ENCODE data around the gene RAB21.
"Not testable (repeated sequence)": the region's sequence is repeated elsewhere in the genome, so short reads cannot be mapped to it uniquely, and the experiment has no call there.

The RAB21 gene

GRCh38 chr12:71742998-71743397 lies 11.7 kb upstream of the RAB21 start:
- H3K9me3 Mint-ChIP-seq: no peaks in the 10 kb centered on the region
- no peaks in the 10 kb centered on the region for H3K36me3 Mint-ChIP-seq
- no peaks in the 10 kb centered on the region for H3K27me3 Mint-ChIP-seq
- no peak overlapping the region for H3K27ac Mint-ChIP-seq
- H3K4me1 Mint-ChIP-seq: no peaks in the 10 kb centered on the region
- no peak overlapping the region for H3K4me3 Mint-ChIP-seq

- Mint-ChIP-seq H3K4me1 (no peaks in the 10 kb centered on the region), H3K9me3 (no peaks in the 10 kb centered on the region), H3K4me3 (no peak overlapping the region), H3K27ac (no peak overlapping the region), H3K36me3 (no peaks in the 10 kb centered on the region), H3K27me3 (peaks cover 1% of the 10 kb centered on the region)
Observed at GRCh38 chr12:71744522-71745300, 10.0 kb upstream of the RAB21 start.

GRCh38 chr12:71746974-71747611 lies 7.6 kb upstream of the RAB21 start:
- H3K27me3 Mint-ChIP-seq: peaks cover 4% of the 10 kb centered on the region
- H3K36me3 Mint-ChIP-seq: no peaks in the 10 kb centered on the region
- no peaks in the 10 kb centered on the region for H3K9me3 Mint-ChIP-seq
- no peaks in the 10 kb centered on the region for H3K4me1 Mint-ChIP-seq
- no peak overlapping the region for H3K27ac Mint-ChIP-seq
- no peak overlapping the region for H3K4me3 Mint-ChIP-seq

GRCh38 chr12:71748081-71748850 lies 6.4 kb upstream of the RAB21 start:
- no peaks in the 10 kb centered on the region for H3K9me3 Mint-ChIP-seq

GRCh38 chr12:71749666-71750065 lies 5.0 kb upstream of the RAB21 start:
- Mint-ChIP-seq H3K27me3 (peaks cover 4% of the 10 kb centered on the region), H3K4me1 (peaks cover 8% of the 10 kb centered on the region), H3K27ac (no peak overlapping the region), H3K36me3 (no peaks in the 10 kb centered on the region), H3K4me3 (no peak overlapping the region), H3K9me3 (no peaks in the 10 kb centered on the region)

More at GRCh38 chr12:71748081-71748850, 6.4 kb upstream of the RAB21 start:
- H3K27me3 Mint-ChIP-seq: peaks cover 4% of the 10 kb centered on the region
- no peaks in the 10 kb centered on the region for H3K36me3 Mint-ChIP-seq
- H3K4me3 Mint-ChIP-seq: no peak overlapping the region
- H3K4me1 Mint-ChIP-seq: no peaks in the 10 kb centered on the region
- no peak overlapping the region for H3K27ac Mint-ChIP-seq

- Mint-ChIP-seq H3K27ac (no peak overlapping the region), H3K27me3 (peaks cover 4% of the 10 kb centered on the region), H3K4me1 (peaks cover 27% of the 10 kb centered on the region), H3K9me3 (no peaks in the 10 kb centered on the region), H3K4me3 (no peak overlapping the region), H3K36me3 (peaks cover 8% of the 10 kb centered on the region)
Observed at GRCh38 chr12:71752891-71753290, 1.8 kb upstream of the RAB21 start.

GRCh38 chr12:71755146-71755892 lies 656 bp downstream of the RAB21 start:
- Mint-ChIP-seq H3K27me3 (peaks cover 3% of the 10 kb centered on the region), H3K4me3 (peak overlapping the region; percentile 95), H3K4me1 (peaks cover 49% of the 10 kb centered on the region), H3K36me3 (peaks cover 30% of the 10 kb centered on the region), H3K9me3 (peaks cover 12% of the 10 kb centered on the region), H3K27ac (peak overlapping the region; percentile 96)

- Mint-ChIP-seq H3K27ac (peak overlapping the region; percentile 96), H3K9me3 (peaks cover 16% of the 10 kb centered on the region), H3K4me3 (peak overlapping the region; percentile 95), H3K36me3 (peaks cover 37% of the 10 kb centered on the region), H3K27me3 (peaks cover 3% of the 10 kb centered on the region), H3K4me1 (peaks cover 56% of the 10 kb centered on the region)
Observed at GRCh38 chr12:71756054-71756690, 1.5 kb downstream of the RAB21 start.

- H3K36me3 Mint-ChIP-seq: peaks cover 45% of the 10 kb centered on the region
- H3K4me1 Mint-ChIP-seq: peaks cover 66% of the 10 kb centered on the region
- no peak overlapping the region for H3K27ac Mint-ChIP-seq
- peak overlapping the region; percentile 13 for H3K4me3 Mint-ChIP-seq
- H3K27me3 Mint-ChIP-seq: no peaks in the 10 kb centered on the region
- peaks cover 20% of the 10 kb centered on the region for H3K9me3 Mint-ChIP-seq
Observed at GRCh38 chr12:71759941-71760340, 5.3 kb downstream of the RAB21 start.

- peak overlapping the region; percentile 13 for H3K4me3 Mint-ChIP-seq
- peaks cover 72% of the 10 kb centered on the region for H3K4me1 Mint-ChIP-seq
- H3K9me3 Mint-ChIP-seq: peaks cover 20% of the 10 kb centered on the region
- H3K36me3 Mint-ChIP-seq: peaks cover 49% of the 10 kb centered on the region
- H3K27me3 Mint-ChIP-seq: no peaks in the 10 kb centered on the region
- peak overlapping the region; percentile 52 for H3K27ac Mint-ChIP-seq
Observed at GRCh38 chr12:71760471-71760870, 5.8 kb downstream of the RAB21 start.

GRCh38 chr12:71761354-71761753 lies 6.7 kb downstream of the RAB21 start:
- H3K4me1 Mint-ChIP-seq: peaks cover 76% of the 10 kb centered on the region
- H3K9me3 Mint-ChIP-seq: peaks cover 20% of the 10 kb centered on the region
- H3K4me3 Mint-ChIP-seq, H3K27ac Mint-ChIP-seq, H3K27me3 Mint-ChIP-seq: not testable (repeated sequence)
- peaks cover 49% of the 10 kb centered on the region for H3K36me3 Mint-ChIP-seq

GRCh38 chr12:71763677-71764379 lies 9.2 kb downstream of the RAB21 start:
- peak overlapping the region; percentile 18 for H3K27ac Mint-ChIP-seq

GRCh38 chr12:71764587-71765321 lies 10.1 kb downstream of the RAB21 start:
- H3K27ac Mint-ChIP-seq: peak overlapping the region; percentile 59
- H3K36me3 Mint-ChIP-seq: peaks cover 33% of the 10 kb centered on the region
- H3K4me3 Mint-ChIP-seq: peak overlapping the region; percentile 16
- H3K4me1 Mint-ChIP-seq: peaks cover 71% of the 10 kb centered on the region
- peaks cover 13% of the 10 kb centered on the region for H3K9me3 Mint-ChIP-seq
- no peaks in the 10 kb centered on the region for H3K27me3 Mint-ChIP-seq

More at GRCh38 chr12:71763677-71764379, 9.2 kb downstream of the RAB21 start:
- Mint-ChIP-seq H3K36me3 (peaks cover 42% of the 10 kb centered on the region), H3K27me3 (no peaks in the 10 kb centered on the region), H3K4me1 (peaks cover 76% of the 10 kb centered on the region), H3K9me3 (peaks cover 20% of the 10 kb centered on the region), H3K4me3 (peak overlapping the region; percentile 38)

- Mint-ChIP-seq H3K9me3 (peaks cover 4% of the 10 kb centered on the region), H3K36me3 (peaks cover 25% of the 10 kb centered on the region), H3K27ac (no peak overlapping the region), H3K4me1 (peaks cover 69% of the 10 kb centered on the region), H3K27me3 (no peaks in the 10 kb centered on the region), H3K4me3 (no peak overlapping the region)
Observed at GRCh38 chr12:71766202-71766601, 11.5 kb downstream of the RAB21 start.
